ENCODE measurements around the gene EXOC6B. TPM values are rescaled to one million over a fixed set of nuclear protein-coding genes. Genes with fewer than 3 reads are reported as not detected.

EXOC6B gene
- total and polyA plus RNA-seq, 2 of the 8 experiments (the other 6 are each of a cell fraction or from before 2014, with no cell fraction given) = 13.5 to 33.0 TPM

GRCh38 chr2:72827966-72828646, 2.3 kb upstream of the EXOC6B start:
- H2BK15ac ChIP-seq (ENCODE audit: low read length) = no peak overlapping the region
- H2AFZ ChIP-seq (ENCODE audit: low read length) = peak overlapping the region; percentile 11; the same call in 1 of the 2 replicates
- H2BK20ac ChIP-seq (ENCODE audit: low read length) = no peak overlapping the region
- no peak overlapping the region for H3K4me3 ChIP-seq (ENCODE audit: extremely low read depth in 1 of 4, insufficient read depth in 2 of 4, low read depth in 3 of 4, low read length in 4 of 4)
- TF ChIP-seq MAFK (IDR thresholded peaks at IDR 0.05; ENCODE audit: low read depth, low read length) (peak; percentile 46; the same call in 1 of the 2 replicates), SP1 (IDR thresholded peaks at IDR 0.05; ENCODE audit: low read depth, low read length) (no peak)
- H3K18ac ChIP-seq (ENCODE audit: extremely low read depth, low read length) = no peak overlapping the region
- no peak overlapping the region for H2AK5ac ChIP-seq (ENCODE audit: low read depth, low read length)
- no peaks in the 10 kb centered on the region for H3K36me3 ChIP-seq (ENCODE audit: control insufficient read depth in 2 of 4, insufficient read depth in 4 of 4, low read length in 3 of 4)
- H3K4me1 ChIP-seq (replicated peaks in 1 of 4; ENCODE audit: control insufficient read depth in 3 of 4, insufficient read depth in 4 of 4, low read length in 3 of 4) = peaks cover 0 to 6% (median 6%) of the 10 kb centered on the region in 4 experiments; a peak in 3 of 7 replicates
- no peak overlapping the region for H3K4ac ChIP-seq (replicated peaks; ENCODE audit: insufficient read length, low read depth, low read length)
- WGBS, 2 experiments (ENCODE audit: extremely low coverage in 1 of 2, insufficient coverage in 1 of 2, insufficient read length in 1 of 2, insufficient replicate concordance in 2 of 2, low coverage in 1 of 2, low lambda C conversion rate in 2 of 2, missing lambda C conversion rate in 1 of 2) = 74% methylated on average over 5 of the region's 5 CpGs; no CpG with 5 or more reads in 1 of the 2 experiments
- H2BK120ac ChIP-seq (replicated peaks; ENCODE audit: low read depth, low read length) = no peak overlapping the region
- ChIA-PET CTCF (ENCODE audit: partially characterized antibody) (no interaction called here), POLR2A (ENCODE audit: partially characterized antibody) (no interaction called here)
- no peaks in the 10 kb centered on the region for H4K20me1 ChIP-seq (replicated peaks in 1 of 2; ENCODE audit: control insufficient read depth in 1 of 2, insufficient read depth in 2 of 2, low read length in 2 of 2)
- no peak overlapping the region for H3K23ac ChIP-seq (ENCODE audit: insufficient read length)
- H3K27me3 ChIP-seq (replicated peaks in 1 of 4; ENCODE audit: control insufficient read depth in 3 of 4, extremely low read depth in 1 of 4, insufficient read depth in 3 of 4, low read length in 3 of 4) = no peaks in the 10 kb centered on the region
- peaks cover 6% of the 10 kb centered on the region for H3K23me2 ChIP-seq (ENCODE audit: low read depth, low read length)
- DNase-seq (ENCODE audit: low read depth in 1 of 2, low spot score in 2 of 2) (no peak), FAIRE-seq (no peak)
- no peak overlapping the region for H2BK5ac ChIP-seq (ENCODE audit: low read depth, low read length)
- no peak overlapping the region for H4K91ac ChIP-seq (replicated peaks; ENCODE audit: insufficient read length, low read length)
- H3K9ac ChIP-seq (replicated peaks in 1 of 4; ENCODE audit: extremely low read depth in 1 of 4, low read depth in 3 of 4, low read length in 3 of 4) = no peak overlapping the region
- no peaks in the 10 kb centered on the region for H3K79me1 ChIP-seq (ENCODE audit: low read depth, low read length)
- no peak overlapping the region for H4K8ac ChIP-seq (ENCODE audit: extremely low read depth, insufficient read depth, low read length)
- H3K9me3 ChIP-seq (ENCODE audit: insufficient read depth in 2 of 2, low read depth in 1 of 2, low read length in 1 of 2) = no peaks in the 10 kb centered on the region
- H2BK12ac ChIP-seq (ENCODE audit: low read depth, low read length) = no peak overlapping the region; the same call in 1 of the 2 replicates
- H3K79me2 ChIP-seq (ENCODE audit: control insufficient read depth in 1 of 2, insufficient read depth in 2 of 2, low read length in 2 of 2) = peaks cover 0 to 8% of the 10 kb centered on the region in 2 experiments; a peak in 2 of 4 replicates
- no peak overlapping the region for H3K4me2 ChIP-seq (ENCODE audit: insufficient read depth in 1 of 2, low read depth in 2 of 2, low read length in 2 of 2)
- no peak overlapping the region for H3K14ac ChIP-seq (ENCODE audit: insufficient read length)
- H4K5ac ChIP-seq (ENCODE audit: insufficient read length, low read depth, low read length) = no peak overlapping the region
- H3K56ac ChIP-seq (replicated peaks; ENCODE audit: insufficient read length, low read depth, low read length) = no peak overlapping the region
- H3K27ac ChIP-seq (ENCODE audit: low read depth, low read length) = no peak overlapping the region
